MCF 10A (cell line): ENCODE data around the gene MAP2K3. TPM values are rescaled to one million over a fixed set of nuclear protein-coding genes. Genes with fewer than 3 reads are reported as not detected.

Experiments
- BruUV-seq: library from RNA; stranded (reverse); fragments of 400-500 nt; replicated peaks from 2 replicates; lab custom pipeline; 2021; lab: Mats Ljungman, UMichigan
- CTCF ChIA-PET: fragments of 300-600 bp; sonication (Branson Sonifier 250); formaldehyde crosslinking; extraction: SDS; loops from one replicate; lab custom pipeline; 2021; ENCODE audit warnings: antibody characterized with exemption, inconsistent platforms; lab: Yijun Ruan, JAX
- POLR2A ChIA-PET: fragments of 300-600, 350-650 bp; sonication (Branson Sonifier 250); formaldehyde crosslinking; extraction: SDS; loops from one replicate; lab custom pipeline; 2020; ENCODE audit warnings: antibody characterized with exemption, inconsistent platforms; lab: Yijun Ruan, JAX
- DNase-seq: peaks from one replicate; pipeline ENCODE4 v3.0.0-alpha.2; 2018; ENCODE audit not compliant: unreplicated experiment
- H3K27ac Mint-ChIP-seq: one replicate; pipeline ENCODE4 v1.8.0; 2022; ENCODE audit warnings: mild to moderate bottlenecking, low read depth, mixed read lengths; ENCODE audit not compliant: unreplicated experiment
- H3K27me3 Mint-ChIP-seq: one replicate; pipeline ENCODE4 v1.8.0; 2022; ENCODE audit warnings: mixed read lengths; ENCODE audit not compliant: insufficient read depth, unreplicated experiment
- H3K36me3 Mint-ChIP-seq: one replicate; pipeline ENCODE4 v1.8.0; 2022; ENCODE audit warnings: mild to moderate bottlenecking, moderate library complexity, mixed read lengths; ENCODE audit not compliant: insufficient read depth, unreplicated experiment
- H3K4me1 Mint-ChIP-seq: one replicate; pipeline ENCODE4 v1.8.0; 2022; ENCODE audit warnings: mixed read lengths; ENCODE audit not compliant: insufficient read depth, unreplicated experiment
- H3K4me3 Mint-ChIP-seq: one replicate; pipeline ENCODE4 v1.8.0; 2022; ENCODE audit warnings: mild to moderate bottlenecking, moderate library complexity, mixed read lengths; ENCODE audit not compliant: unreplicated experiment
- H3K9me3 Mint-ChIP-seq: one replicate; pipeline ENCODE4 v1.8.0; 2022; ENCODE audit warnings: mixed read lengths; ENCODE audit not compliant: unreplicated experiment
- intact Hi-C: fragments of 100-400 bp; cut with micrococcal nuclease; formaldehyde crosslinking; loops from 2 replicates; pipeline ENCODE4 v1.14.1; 2022
- total RNA-seq: library from RNA; stranded (reverse); gene quantifications from 2 replicates; pipeline ENCODE4 v1.2.3, GENCODE V29; 2022
- TF ChIP-seq, protein P1 (sequence below): fragments of 200-600 bp; IDR thresholded peaks from one replicate; pipeline ENCODE4 v1.8.0; 2022; ENCODE audit warnings: antibody characterized with exemption, mild to moderate bottlenecking; ENCODE audit not compliant: unreplicated experiment

MAP2K3 gene
- total RNA-seq, 1 experiment from 2014 or later, result 45.2 TPM

DNA sequence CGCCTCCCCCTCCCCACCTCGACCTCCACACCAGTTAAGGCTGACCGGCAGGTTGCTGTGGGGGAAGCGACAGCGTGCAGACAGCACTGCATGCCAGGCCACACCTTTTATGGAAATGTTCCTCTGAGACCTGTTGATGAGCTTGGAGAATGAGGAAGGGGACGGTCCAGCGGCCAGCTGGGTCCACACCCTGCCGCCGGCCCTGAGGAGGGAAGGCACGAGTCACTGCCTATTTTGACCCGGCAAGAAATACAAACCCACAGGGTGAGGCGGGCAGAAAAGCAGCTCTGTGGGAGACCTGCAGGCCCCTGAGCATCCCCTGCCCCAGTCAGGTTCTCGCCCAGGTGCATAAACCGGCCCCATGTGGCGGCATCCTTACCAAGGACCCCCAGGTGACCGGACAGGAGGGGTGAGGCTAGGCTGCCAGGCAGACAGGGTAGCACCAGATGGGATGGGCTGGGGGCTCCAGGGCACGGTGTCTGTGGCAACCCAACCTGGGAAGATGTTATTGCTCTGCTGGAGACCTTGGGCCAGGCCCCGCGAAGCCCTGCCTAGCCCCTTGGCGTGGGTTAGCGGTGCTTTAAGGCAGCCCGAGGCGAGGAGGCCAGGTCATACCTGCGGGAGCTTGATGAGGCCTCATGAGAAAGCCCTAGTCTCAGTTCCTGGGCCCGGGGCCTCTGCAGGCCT is 44.0 kb upstream of the MAP2K3 start:
- BruUV-seq, result no TSS peak
- CTCF ChIA-PET, result interaction anchor here (0.5 to 3.1 kb wide), 7 partner anchors 9 to 112 kb away, joined by 3 to 15 read pairs (median 4); no protein-coding TSS in a partner anchor
- intact Hi-C loops, result loop anchor here (10.0 kb wide), 1 partner anchor 116 kb away; the partner anchor contains the start of gene DHRS7B

DNA sequence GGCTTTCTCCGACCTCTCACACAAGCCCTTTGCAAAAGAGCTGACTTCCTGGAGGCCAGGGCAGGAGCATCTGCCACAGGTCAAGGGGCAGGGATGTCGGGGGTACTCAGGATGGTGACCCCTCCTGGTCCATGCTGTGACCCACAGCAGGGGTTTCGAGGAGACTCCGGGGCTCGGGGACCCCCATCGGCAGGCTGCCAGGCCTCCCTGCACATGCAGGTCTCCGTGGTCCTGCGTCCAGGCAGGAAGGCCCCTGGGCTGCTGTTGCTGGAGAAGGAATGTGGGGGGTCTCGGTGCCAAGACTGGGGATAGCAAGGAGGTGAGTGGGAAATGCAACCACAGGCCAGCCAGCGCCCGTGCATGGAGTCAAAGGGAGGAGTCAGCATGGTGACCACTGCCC is 42.9 kb upstream of the MAP2K3 start:
- Mint-ChIP-seq H3K27ac (no peak overlapping the region), H3K9me3 (no peaks in the 10 kb centered on the region), H3K4me3 (no peak overlapping the region), H3K36me3 (peaks cover 15% of the 10 kb centered on the region), H3K27me3 (peaks cover 16% of the 10 kb centered on the region), H3K4me1 (no peaks in the 10 kb centered on the region)
- intact Hi-C loops, result loop anchor here (10.0 kb wide), 1 partner anchor 117 kb away; the partner anchor contains the start of gene DHRS7B
- BruUV-seq, result no TSS peak
- POLR2A ChIA-PET, result no interaction called here
- DNase-seq, result no peak
- CTCF ChIA-PET, result interaction anchor here (0.8 to 1.5 kb wide), 3 partner anchors 26 to 112 kb away, joined by 3 to 4 read pairs (median 4); no protein-coding TSS in a partner anchor
- TF ChIP-seq, protein P1, sequence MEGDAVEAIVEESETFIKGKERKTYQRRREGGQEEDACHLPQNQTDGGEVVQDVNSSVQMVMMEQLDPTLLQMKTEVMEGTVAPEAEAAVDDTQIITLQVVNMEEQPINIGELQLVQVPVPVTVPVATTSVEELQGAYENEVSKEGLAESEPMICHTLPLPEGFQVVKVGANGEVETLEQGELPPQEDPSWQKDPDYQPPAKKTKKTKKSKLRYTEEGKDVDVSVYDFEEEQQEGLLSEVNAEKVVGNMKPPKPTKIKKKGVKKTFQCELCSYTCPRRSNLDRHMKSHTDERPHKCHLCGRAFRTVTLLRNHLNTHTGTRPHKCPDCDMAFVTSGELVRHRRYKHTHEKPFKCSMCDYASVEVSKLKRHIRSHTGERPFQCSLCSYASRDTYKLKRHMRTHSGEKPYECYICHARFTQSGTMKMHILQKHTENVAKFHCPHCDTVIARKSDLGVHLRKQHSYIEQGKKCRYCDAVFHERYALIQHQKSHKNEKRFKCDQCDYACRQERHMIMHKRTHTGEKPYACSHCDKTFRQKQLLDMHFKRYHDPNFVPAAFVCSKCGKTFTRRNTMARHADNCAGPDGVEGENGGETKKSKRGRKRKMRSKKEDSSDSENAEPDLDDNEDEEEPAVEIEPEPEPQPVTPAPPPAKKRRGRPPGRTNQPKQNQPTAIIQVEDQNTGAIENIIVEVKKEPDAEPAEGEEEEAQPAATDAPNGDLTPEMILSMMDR, result no peak

More for the DNA sequence above, 44.0 kb upstream of the MAP2K3 start:
- Mint-ChIP-seq H3K4me1 (no peaks in the 10 kb centered on the region), H3K4me3 (no peak overlapping the region), H3K27me3 (peaks cover 16% of the 10 kb centered on the region), H3K9me3 (no peaks in the 10 kb centered on the region), H3K27ac (no peak overlapping the region), H3K36me3 (peaks cover 5% of the 10 kb centered on the region)
- TF ChIP-seq, protein P1, result no peak
- no peak for DNase-seq
- POLR2A ChIA-PET, result interaction anchor here (1.2 to 1.3 kb wide), 2 partner anchors 10 to 12 kb away, joined by 3 to 4 read pairs; no protein-coding TSS in a partner anchor

DNA sequence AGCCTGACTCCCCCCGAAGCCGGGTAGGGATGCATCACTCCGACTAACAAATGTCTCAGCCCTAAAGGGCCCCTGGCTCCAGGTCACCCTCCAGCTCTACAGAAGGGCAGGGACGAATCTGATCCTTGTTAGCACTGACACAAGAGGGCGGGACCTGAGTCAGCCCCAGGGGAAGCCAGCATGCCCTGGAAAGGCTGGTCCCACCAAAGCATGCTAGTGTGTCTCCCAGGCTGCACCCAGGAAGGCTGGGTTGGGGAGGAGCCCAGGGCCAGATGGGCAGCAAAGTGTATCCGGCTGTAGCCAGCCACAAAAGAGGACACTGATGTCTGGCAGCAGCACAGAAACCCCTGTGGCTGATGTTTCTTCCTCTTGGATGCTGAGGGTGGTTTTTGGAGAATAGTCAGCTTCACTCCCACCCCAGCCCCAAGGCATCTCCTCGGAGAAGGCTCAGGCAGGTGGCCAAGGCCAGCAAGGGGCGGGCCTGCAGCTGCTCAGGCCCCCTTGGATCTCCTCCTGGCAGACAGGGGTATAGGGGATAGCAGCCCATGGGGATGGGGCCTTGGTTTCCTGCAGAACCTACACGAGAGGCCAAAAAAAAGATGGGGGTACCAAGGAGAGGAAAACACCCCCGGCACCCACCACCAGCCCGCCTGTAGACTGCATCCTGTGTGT is 42.3 kb upstream of the MAP2K3 start:
- peaks cover 20% of the 10 kb centered on the region for H3K36me3 Mint-ChIP-seq

More for the DNA sequence above, 42.3 kb upstream of the MAP2K3 start:
- BruUV-seq, result no TSS peak
- no peak for DNase-seq
- intact Hi-C loops, result loop anchor here (10.0 kb wide), 1 partner anchor 117 kb away; the partner anchor contains the start of gene DHRS7B
- no peak overlapping the region for H3K27ac Mint-ChIP-seq
- peaks cover 16% of the 10 kb centered on the region for H3K27me3 Mint-ChIP-seq
- no peaks in the 10 kb centered on the region for H3K9me3 Mint-ChIP-seq
- TF ChIP-seq, protein P1, result no peak
- POLR2A ChIA-PET, result no interaction called here
- H3K4me3 Mint-ChIP-seq, result no peak overlapping the region
- H3K4me1 Mint-ChIP-seq, result no peaks in the 10 kb centered on the region
- CTCF ChIA-PET, result interaction anchor here (0.8 kb wide), 1 partner anchor 113 kb away, joined by 3 read pairs; no protein-coding TSS in a partner anchor
